GM11168 (cell line): ENCODE results near the gene RAB15.

Experiments used
- in situ Hi-C: fragments of 300-500 bp; cut with MboI; formaldehyde crosslinking; loops from one replicate; pipeline ENCODE4 v1.12.0; 2022; ENCODE audit warnings: low sequenced_read_pairs; ENCODE audit not compliant: unreplicated experiment

Gene RAB15

GRCh38 chr14:64958743-64959142 is 13.4 kb downstream of the RAB15 start:
- in situ Hi-C loops, result no loop called here

- in situ Hi-C loops, result no loop called here
Measured at GRCh38 chr14:64958201-64958600, 13.9 kb downstream of the RAB15 start.

GRCh38 chr14:64956697-64957406 is 15.3 kb downstream of the RAB15 start:
- in situ Hi-C loops, result no loop called here

- in situ Hi-C loops, result no loop called here
Measured at GRCh38 chr14:64955297-64955696, 16.8 kb downstream of the RAB15 start.

GRCh38 chr14:64954491-64955240 is 17.5 kb downstream of the RAB15 start:
- in situ Hi-C loops, result no loop called here

GRCh38 chr14:64953661-64954060 is 18.5 kb downstream of the RAB15 start:
- in situ Hi-C loops, result no loop called here

GRCh38 chr14:64953310-64953654 is 18.9 kb downstream of the RAB15 start:
- in situ Hi-C loops, result no loop called here

- in situ Hi-C loops, result no loop called here
Measured at GRCh38 chr14:64952598-64953309, 19.4 kb downstream of the RAB15 start.

- in situ Hi-C loops, result no loop called here
Measured at GRCh38 chr14:64951724-64952123, 20.4 kb downstream of the RAB15 start.

GRCh38 chr14:64951291-64951690 is 20.8 kb downstream of the RAB15 start:
- in situ Hi-C loops, result no loop called here

- in situ Hi-C loops, result no loop called here
Measured at GRCh38 chr14:64950889-64951288, 21.2 kb downstream of the RAB15 start.

- in situ Hi-C loops, result no loop called here
Measured at GRCh38 chr14:64948612-64949210, 23.4 kb downstream of the RAB15 start.

- in situ Hi-C loops, result no loop called here
Measured at GRCh38 chr14:64947710-64948611, 24.2 kb downstream of the RAB15 start.

GRCh38 chr14:64946310-64947045 is 25.7 kb downstream of the RAB15 start:
- in situ Hi-C loops, result no loop called here

- in situ Hi-C loops, result no loop called here
Measured at GRCh38 chr14:64945431-64946178, 26.5 kb downstream of the RAB15 start.

GRCh38 chr14:64944861-64945260 is 27.3 kb downstream of the RAB15 start:
- in situ Hi-C loops, result no loop called here

- in situ Hi-C loops, result no loop called here
Measured at GRCh38 chr14:64944041-64944440, 28.1 kb downstream of the RAB15 start.

- in situ Hi-C loops, result no loop called here
Measured at GRCh38 chr14:64943556-64943955, 28.6 kb downstream of the RAB15 start.
